CD4-positive, alpha-beta T cell (primary cell): ENCODE results near the gene EDAR. TPM values are rescaled to one million over a fixed set of nuclear protein-coding genes. Genes with fewer than 3 reads are reported as not detected.

Experiments used
- ATAC-seq: fragments of 200-7000 bp; cut with Tn5 transposase; one replicate; pipeline ENCODE4 v1.10.0; 2022; ENCODE audit warnings: mild to moderate bottlenecking; ENCODE audit not compliant: poor library complexity
- CTCF ChIA-PET: fragments of 350-600 bp; sonication (Branson Sonifier 250); formaldehyde crosslinking; loops from one replicate; lab custom pipeline; 2021; ENCODE audit warnings: antibody characterized with exemption, inconsistent platforms; lab: Charles Lee
- POLR2A ChIA-PET: fragments of 350-600 bp; sonication (Branson Sonifier 250); formaldehyde crosslinking; loops from one replicate; lab custom pipeline; 2021; ENCODE audit warnings: antibody characterized with exemption, inconsistent platforms; lab: Charles Lee
- DNase-seq, 14 experiments: peaks; one replicate each; pipeline ENCODE4 v3.0.0-alpha.2; 2013 to 2020; ENCODE audit warnings: mixed read lengths in 2 of 14
- H3K27ac ChIP-seq, 2 donors: one replicate each; pipeline versions ENCODE4 v1.5.1 to v1.7.0; 2013; ENCODE audit warnings: low read length in 2 of 2, low read depth in 1 of 2, mild to moderate bottlenecking in 1 of 2
- H3K27me3 ChIP-seq, 2 experiments: 1 replicate in 1 of 2; 2 replicates in 1 of 2; pipeline versions ENCODE4 v1.6.1 to v1.7.0; 2013; ENCODE audit warnings: low read length in 2 of 2, control low read depth in 1 of 2, mild to moderate bottlenecking in 1 of 2, moderate library complexity in 1 of 2; ENCODE audit not compliant: insufficient read depth in 2 of 2, control insufficient read depth in 1 of 2
- H3K36me3 ChIP-seq: one replicate; pipeline ENCODE4 v1.6.1; 2013; ENCODE audit warnings: low read length, control low read depth; ENCODE audit not compliant: insufficient read depth
- H3K4me1 ChIP-seq: one replicate; pipeline ENCODE4 v1.6.1; 2013; ENCODE audit warnings: low read length, control low read depth; ENCODE audit not compliant: insufficient read depth
- H3K4me3 ChIP-seq: one replicate; pipeline ENCODE4 v1.5.1; 2013; ENCODE audit warnings: mild to moderate bottlenecking, low read length, moderate library complexity
- H3K9me3 ChIP-seq, 2 experiments: 1 replicate in 1 of 2; 2 replicates in 1 of 2; pipeline versions ENCODE4 v1.6.1 to v1.7.0; 2013; ENCODE audit warnings: low read length in 2 of 2, mild to moderate bottlenecking in 2 of 2, control low read depth in 1 of 2, moderate library complexity in 1 of 2; ENCODE audit not compliant: control insufficient read depth in 1 of 2, insufficient read depth in 1 of 2
- H3K27ac Mint-ChIP-seq: one replicate; pipeline ENCODE4 v1.8.0; 2020; ENCODE audit warnings: mixed read lengths
- H3K27me3 Mint-ChIP-seq: one replicate; pipeline ENCODE4 v1.8.0; 2021; ENCODE audit warnings: mixed read lengths
- H3K36me3 Mint-ChIP-seq: one replicate; pipeline ENCODE4 v1.8.0; 2021; ENCODE audit warnings: low read depth, mixed read lengths
- H3K4me1 Mint-ChIP-seq: one replicate; pipeline ENCODE4 v1.8.0; 2021; ENCODE audit warnings: low read depth, mixed read lengths
- H3K4me3 Mint-ChIP-seq: one replicate; pipeline ENCODE4 v1.8.0; 2020; ENCODE audit warnings: mild to moderate bottlenecking, mixed read lengths
- H3K9me3 Mint-ChIP-seq: one replicate; pipeline ENCODE4 v1.8.0; 2020; ENCODE audit warnings: mixed read lengths
- intact Hi-C, 2 experiments: fragments of 100-400 bp; cut with DNase I in 1 of 2; cut with micrococcal nuclease in 1 of 2; formaldehyde crosslinking; loops; one replicate each; pipeline versions ENCODE4 v1.15.1 to v1.9.0; 2023 to 2025; cut with DNase I, micrococcal nuclease
- total RNA-seq, 174 experiments: library from RNA in 2 of 174; stranded (reverse) in 2 of 174; gene quantifications; one replicate each; pipeline ENCODE4 v1.2.3 and lab custom pipeline; 2021 to 2026
- TF ChIP-seq, protein P1 (sequence below): fragments of 200-600 bp; IDR thresholded peaks from one replicate; pipeline ENCODE4 v1.8.0; 2022; ENCODE audit warnings: antibody characterized with exemption, mild to moderate bottlenecking

The EDAR gene
- total RNA-seq, 2 experiments from 2014 or later = 9.4 to 10.3 TPM

DNA sequence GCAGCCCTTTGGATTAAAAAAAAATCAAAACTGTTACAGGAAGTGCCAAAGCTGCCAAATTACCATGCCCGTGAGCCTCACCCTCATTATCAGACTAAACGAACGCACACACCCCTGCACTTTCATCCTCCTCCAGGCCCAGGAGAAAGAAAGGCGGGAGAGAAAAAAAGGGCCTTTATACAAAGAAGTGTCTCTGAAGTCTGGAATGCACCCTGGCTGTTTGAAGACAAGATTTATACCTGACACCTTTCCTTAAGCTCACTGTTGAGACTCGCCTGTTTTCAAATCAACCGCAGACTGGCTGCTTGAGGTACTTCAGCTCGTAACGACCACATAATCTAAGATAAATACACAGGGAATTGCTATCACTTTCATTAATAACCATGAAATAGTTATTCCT is 31.0 kb downstream of the EDAR start:
- no peaks in the 10 kb centered on the region for H3K27me3 Mint-ChIP-seq
- intact Hi-C loops = loop anchor here in 1 of 2 experiments (1.0 to 2.0 kb wide), 3 partner anchors 8 to 75 kb away; partner anchors contain the start of gene EDAR
- Histone ChIP-seq H3K4me3 (peak overlapping the region; percentile 4), H3K27me3 (no peaks in the 10 kb centered on the region), H3K4me1 (peaks cover 47% of the 10 kb centered on the region), H3K9me3 (peaks cover 0 to under 1% of the 10 kb centered on the region in 2 experiments), H3K36me3 (no peaks in the 10 kb centered on the region), H3K27ac (peak overlapping the region in 1 of 2 donors; percentile 30)
- H3K4me3 Mint-ChIP-seq = peak overlapping the region; percentile 70
- peaks cover 42% of the 10 kb centered on the region for H3K36me3 Mint-ChIP-seq
- peak; percentile 87 for ATAC-seq
- peaks cover 4% of the 10 kb centered on the region for H3K9me3 Mint-ChIP-seq
- H3K4me1 Mint-ChIP-seq = peaks cover 72% of the 10 kb centered on the region
- ChIA-PET POLR2A (interaction anchor here (0.6 to 3.0 kb wide), 9 partner anchors 10 to 496 kb away, joined by 3 to 14 read pairs (median 4); no protein-coding TSS in a partner anchor), CTCF (interaction anchor here (1.3 to 1.9 kb wide), 4 partner anchors 28 to 32 kb away, joined by 3 to 6 read pairs (median 5); no protein-coding TSS in a partner anchor)
- DNase-seq = peak in 7 of 14 experiments; percentile 13 to 69 (median 49)
- H3K27ac Mint-ChIP-seq = peak overlapping the region; percentile 90
- TF ChIP-seq, protein P1, sequence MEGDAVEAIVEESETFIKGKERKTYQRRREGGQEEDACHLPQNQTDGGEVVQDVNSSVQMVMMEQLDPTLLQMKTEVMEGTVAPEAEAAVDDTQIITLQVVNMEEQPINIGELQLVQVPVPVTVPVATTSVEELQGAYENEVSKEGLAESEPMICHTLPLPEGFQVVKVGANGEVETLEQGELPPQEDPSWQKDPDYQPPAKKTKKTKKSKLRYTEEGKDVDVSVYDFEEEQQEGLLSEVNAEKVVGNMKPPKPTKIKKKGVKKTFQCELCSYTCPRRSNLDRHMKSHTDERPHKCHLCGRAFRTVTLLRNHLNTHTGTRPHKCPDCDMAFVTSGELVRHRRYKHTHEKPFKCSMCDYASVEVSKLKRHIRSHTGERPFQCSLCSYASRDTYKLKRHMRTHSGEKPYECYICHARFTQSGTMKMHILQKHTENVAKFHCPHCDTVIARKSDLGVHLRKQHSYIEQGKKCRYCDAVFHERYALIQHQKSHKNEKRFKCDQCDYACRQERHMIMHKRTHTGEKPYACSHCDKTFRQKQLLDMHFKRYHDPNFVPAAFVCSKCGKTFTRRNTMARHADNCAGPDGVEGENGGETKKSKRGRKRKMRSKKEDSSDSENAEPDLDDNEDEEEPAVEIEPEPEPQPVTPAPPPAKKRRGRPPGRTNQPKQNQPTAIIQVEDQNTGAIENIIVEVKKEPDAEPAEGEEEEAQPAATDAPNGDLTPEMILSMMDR = no peak

DNA sequence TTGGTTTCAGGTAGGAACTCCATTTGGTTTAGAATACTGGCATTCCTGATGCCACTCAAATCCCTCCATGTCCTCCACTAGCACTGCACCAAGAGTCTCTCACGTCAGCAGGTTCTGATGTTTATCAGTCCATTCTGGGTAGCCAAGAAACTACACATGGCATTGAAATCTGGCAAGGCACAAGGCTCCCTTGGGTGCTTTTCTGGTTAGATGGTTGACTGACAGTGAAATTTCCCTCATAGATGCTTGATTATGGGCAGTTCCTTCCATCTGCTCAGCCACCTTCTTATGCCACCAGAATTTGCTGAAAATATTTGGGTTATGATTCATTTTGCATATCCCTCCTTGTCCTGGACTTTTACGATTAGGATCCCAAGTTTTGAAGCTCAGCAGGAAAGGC is 32.6 kb downstream of the EDAR start:
- Histone ChIP-seq H3K4me1 (peaks cover 39% of the 10 kb centered on the region), H3K4me3 (no peak overlapping the region), H3K27ac (no peak overlapping the region), H3K27me3 (no peaks in the 10 kb centered on the region), H3K9me3 (peaks cover 0 to 13% of the 10 kb centered on the region in 2 experiments), H3K36me3 (no peaks in the 10 kb centered on the region)
- CTCF ChIA-PET = no interaction called here
- peak overlapping the region; percentile 90 for H3K27ac Mint-ChIP-seq
- H3K36me3 Mint-ChIP-seq = peaks cover 58% of the 10 kb centered on the region
- intact Hi-C loops = no loop called here
- peaks cover 17% of the 10 kb centered on the region for H3K9me3 Mint-ChIP-seq
- POLR2A ChIA-PET = interaction anchor here (1.0 kb wide), 1 partner anchor 75 kb away, joined by 3 read pairs; no protein-coding TSS in a partner anchor
- ATAC-seq (no peak), DNase-seq (no peak)
- no peak overlapping the region for H3K4me3 Mint-ChIP-seq
- no peaks in the 10 kb centered on the region for H3K27me3 Mint-ChIP-seq
- TF ChIP-seq, protein P1 = no peak
- H3K4me1 Mint-ChIP-seq = peaks cover 70% of the 10 kb centered on the region

DNA sequence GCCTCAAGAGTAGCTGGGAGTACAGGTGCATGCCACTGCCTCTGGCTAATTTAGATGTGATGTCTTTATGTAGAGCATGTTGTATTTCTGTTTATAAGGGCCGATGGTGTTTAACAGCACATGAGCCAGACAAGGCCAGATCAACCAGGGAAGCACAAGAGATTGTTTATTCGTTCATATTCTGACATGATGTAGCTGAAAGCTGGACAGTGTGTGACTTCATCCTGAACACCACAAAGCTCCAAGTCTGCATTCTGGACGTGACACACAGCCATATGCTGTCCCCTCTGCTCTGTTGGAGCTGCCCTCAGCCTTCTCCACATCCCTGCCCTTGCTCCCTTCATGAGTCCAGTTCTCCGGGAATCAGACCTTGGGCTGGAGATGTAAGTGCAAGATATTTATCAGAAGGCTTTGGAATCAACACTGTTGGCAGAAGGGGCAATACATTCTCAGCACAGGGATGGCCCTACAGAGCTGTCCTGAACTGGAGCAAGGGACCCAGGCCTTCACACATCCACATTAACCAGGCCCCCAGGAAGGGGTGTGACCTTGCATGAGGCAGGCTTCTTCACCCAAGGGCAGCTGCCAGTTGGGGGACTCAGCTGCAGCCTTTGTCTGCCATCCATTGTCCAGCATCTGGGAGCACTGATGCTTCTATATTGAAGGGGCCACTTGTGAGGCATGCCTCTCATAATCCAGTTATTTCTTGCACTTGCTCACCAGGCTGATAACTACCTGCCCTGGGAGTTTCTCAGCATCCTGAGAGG is 38.5 kb downstream of the EDAR start:
- no peaks in the 10 kb centered on the region for H3K36me3 ChIP-seq
- TF ChIP-seq, protein P1 = no peak
- no peaks in the 10 kb centered on the region for H3K4me1 ChIP-seq
- peaks cover 17 to 36% of the 10 kb centered on the region in 2 experiments for H3K9me3 ChIP-seq
- ATAC-seq (no peak), DNase-seq (no peak)
- Mint-ChIP-seq H3K4me1 (peaks cover 26% of the 10 kb centered on the region), H3K4me3 (no peak overlapping the region), H3K9me3 (peaks cover 19% of the 10 kb centered on the region), H3K27ac (no peak overlapping the region), H3K36me3 (peaks cover 83% of the 10 kb centered on the region), H3K27me3 (no peaks in the 10 kb centered on the region)
- no peak overlapping the region for H3K27ac ChIP-seq
- CTCF ChIA-PET = no interaction called here
- POLR2A ChIA-PET = interaction anchor here (1.4 kb wide), 1 partner anchor 81 kb away, joined by 4 read pairs; no protein-coding TSS in a partner anchor
- intact Hi-C loops = loop anchor here in 1 of 2 experiments (2.0 kb wide), 1 partner anchor 34 kb away; no protein-coding TSS in a partner anchor
- no peaks in the 10 kb centered on the region for H3K27me3 ChIP-seq
- no peak overlapping the region for H3K4me3 ChIP-seq
